ENCODE results near the gene MCU.

DNA sequence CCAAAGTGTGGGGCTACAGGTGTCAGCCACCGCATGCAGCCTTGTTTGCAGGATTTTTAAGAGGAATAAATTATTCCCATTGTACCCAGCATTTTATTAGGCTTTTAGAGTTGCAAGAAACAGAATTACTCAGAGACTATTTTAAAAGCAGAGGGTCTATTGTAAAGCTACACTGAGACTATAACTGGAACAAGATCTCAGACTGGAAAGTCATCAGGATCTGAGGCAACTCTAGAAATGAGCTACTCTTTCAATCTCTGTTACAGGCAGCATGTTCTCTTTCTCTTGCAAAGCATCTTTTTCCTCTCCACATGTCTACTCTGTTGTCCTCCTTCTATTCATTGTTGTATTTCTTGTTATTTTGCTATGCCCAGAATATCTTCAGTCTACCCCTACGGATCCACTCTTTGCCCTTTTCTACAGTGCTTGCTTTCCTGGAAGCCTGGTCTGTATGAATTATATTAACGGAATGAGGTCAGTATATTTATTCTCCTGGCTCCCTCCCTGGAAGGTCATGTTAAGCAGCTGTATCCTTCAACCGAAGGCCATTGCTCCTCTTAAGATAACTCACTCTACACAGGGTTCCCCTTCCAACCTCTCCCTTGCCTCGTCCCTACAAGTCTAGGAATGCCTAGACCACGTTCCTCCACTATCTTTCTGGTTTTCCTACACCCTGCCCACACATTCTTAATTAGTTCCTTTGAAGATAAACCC lies 38.4 kb upstream of the MCU start:
- TF ChIP-seq POLR2A (IDR thresholded peaks at IDR 0.05) = no peak
- TF ChIP-seq POLR2AphosphoS5 (IDR thresholded peaks at IDR 0.05) = no peak
- TF ChIP-seq, protein P1, sequence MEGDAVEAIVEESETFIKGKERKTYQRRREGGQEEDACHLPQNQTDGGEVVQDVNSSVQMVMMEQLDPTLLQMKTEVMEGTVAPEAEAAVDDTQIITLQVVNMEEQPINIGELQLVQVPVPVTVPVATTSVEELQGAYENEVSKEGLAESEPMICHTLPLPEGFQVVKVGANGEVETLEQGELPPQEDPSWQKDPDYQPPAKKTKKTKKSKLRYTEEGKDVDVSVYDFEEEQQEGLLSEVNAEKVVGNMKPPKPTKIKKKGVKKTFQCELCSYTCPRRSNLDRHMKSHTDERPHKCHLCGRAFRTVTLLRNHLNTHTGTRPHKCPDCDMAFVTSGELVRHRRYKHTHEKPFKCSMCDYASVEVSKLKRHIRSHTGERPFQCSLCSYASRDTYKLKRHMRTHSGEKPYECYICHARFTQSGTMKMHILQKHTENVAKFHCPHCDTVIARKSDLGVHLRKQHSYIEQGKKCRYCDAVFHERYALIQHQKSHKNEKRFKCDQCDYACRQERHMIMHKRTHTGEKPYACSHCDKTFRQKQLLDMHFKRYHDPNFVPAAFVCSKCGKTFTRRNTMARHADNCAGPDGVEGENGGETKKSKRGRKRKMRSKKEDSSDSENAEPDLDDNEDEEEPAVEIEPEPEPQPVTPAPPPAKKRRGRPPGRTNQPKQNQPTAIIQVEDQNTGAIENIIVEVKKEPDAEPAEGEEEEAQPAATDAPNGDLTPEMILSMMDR (IDR thresholded peaks at IDR 0.05) = no peak
- TF ChIP-seq EP300 (IDR thresholded peaks at IDR 0.05) = no peak

All from stomach (tissue), 4 donors.